Spleen (tissue), 7 donors: ENCODE measurements around the gene UBE3B.

ENCODE experiments used
- POLR2A ChIP-seq, 3 donors: fragments of 450-650 bp; IDR thresholded peaks; one replicate each; pipeline ENCODE4 v1.5.1; 2017; ENCODE audit warnings: antibody characterized with exemption in 3 of 3, mild to moderate bottlenecking in 1 of 3
- POLR2AphosphoS5 ChIP-seq, 3 donors: sonication (generic); formaldehyde crosslinking; IDR thresholded peaks; one replicate each; pipeline ENCODE4 v1.5.1; 2017; ENCODE audit warnings: antibody characterized with exemption in 3 of 3
- TF ChIP-seq, protein P1 (sequence below), 11 experiments: fragments of 200-600 bp in 7 of 11; fragments of 450-650 bp in 4 of 11; sonication (generic) in 4 of 11; IDR thresholded peaks in 8 of 11; conservative IDR thresholded peaks in 3 of 11; 1 replicate in 7 of 11; 2 replicates in 4 of 11; pipeline versions ENCODE4 v1.4.0 to v1.8.0; 2016 to 2021; ENCODE audit warnings: antibody characterized with exemption in 11 of 11, inconsistent platforms in 4 of 11, mild to moderate bottlenecking in 1 of 11
- donor health status: DM: no; HTN: no; CAD: no; lungs with moderate emphysema.
- donor health status: DM: no; HTN: no; CAD: no.
- donor health status: DM: no; HTN: no; CAD: no.

- TF ChIP-seq, protein P1, sequence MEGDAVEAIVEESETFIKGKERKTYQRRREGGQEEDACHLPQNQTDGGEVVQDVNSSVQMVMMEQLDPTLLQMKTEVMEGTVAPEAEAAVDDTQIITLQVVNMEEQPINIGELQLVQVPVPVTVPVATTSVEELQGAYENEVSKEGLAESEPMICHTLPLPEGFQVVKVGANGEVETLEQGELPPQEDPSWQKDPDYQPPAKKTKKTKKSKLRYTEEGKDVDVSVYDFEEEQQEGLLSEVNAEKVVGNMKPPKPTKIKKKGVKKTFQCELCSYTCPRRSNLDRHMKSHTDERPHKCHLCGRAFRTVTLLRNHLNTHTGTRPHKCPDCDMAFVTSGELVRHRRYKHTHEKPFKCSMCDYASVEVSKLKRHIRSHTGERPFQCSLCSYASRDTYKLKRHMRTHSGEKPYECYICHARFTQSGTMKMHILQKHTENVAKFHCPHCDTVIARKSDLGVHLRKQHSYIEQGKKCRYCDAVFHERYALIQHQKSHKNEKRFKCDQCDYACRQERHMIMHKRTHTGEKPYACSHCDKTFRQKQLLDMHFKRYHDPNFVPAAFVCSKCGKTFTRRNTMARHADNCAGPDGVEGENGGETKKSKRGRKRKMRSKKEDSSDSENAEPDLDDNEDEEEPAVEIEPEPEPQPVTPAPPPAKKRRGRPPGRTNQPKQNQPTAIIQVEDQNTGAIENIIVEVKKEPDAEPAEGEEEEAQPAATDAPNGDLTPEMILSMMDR (IDR thresholded peaks at IDR 0.05 in 8 of 11, conservative IDR thresholded peaks at IDR 0.05 in 3 of 11) = no peak
- no peak for TF ChIP-seq POLR2A (IDR thresholded peaks at IDR 0.05)
- TF ChIP-seq POLR2AphosphoS5 (IDR thresholded peaks at IDR 0.05) = no peak
These were observed 102.2 kb downstream of the UBE3B start for GRCh38 chr12:109579639-109580038.
